SIG-M5 treated with dmso at 0.1 percent for 504 hours (cell line): ENCODE measurements around the gene TSKU.
A peak's percentile ranks its signal among the peaks of the same experiment; 100 is the strongest.
"Not testable (repeated sequence)": the region's sequence is repeated elsewhere in the genome, so short reads cannot be mapped to it uniquely, and the experiment has no call there.

ENCODE experiments used
- DNase-seq: peaks from one replicate; lab custom pipeline; 2025; ENCODE audit not compliant: unreplicated experiment; lab: John Stamatoyannopoulos, UW

The TSKU gene

DNA sequence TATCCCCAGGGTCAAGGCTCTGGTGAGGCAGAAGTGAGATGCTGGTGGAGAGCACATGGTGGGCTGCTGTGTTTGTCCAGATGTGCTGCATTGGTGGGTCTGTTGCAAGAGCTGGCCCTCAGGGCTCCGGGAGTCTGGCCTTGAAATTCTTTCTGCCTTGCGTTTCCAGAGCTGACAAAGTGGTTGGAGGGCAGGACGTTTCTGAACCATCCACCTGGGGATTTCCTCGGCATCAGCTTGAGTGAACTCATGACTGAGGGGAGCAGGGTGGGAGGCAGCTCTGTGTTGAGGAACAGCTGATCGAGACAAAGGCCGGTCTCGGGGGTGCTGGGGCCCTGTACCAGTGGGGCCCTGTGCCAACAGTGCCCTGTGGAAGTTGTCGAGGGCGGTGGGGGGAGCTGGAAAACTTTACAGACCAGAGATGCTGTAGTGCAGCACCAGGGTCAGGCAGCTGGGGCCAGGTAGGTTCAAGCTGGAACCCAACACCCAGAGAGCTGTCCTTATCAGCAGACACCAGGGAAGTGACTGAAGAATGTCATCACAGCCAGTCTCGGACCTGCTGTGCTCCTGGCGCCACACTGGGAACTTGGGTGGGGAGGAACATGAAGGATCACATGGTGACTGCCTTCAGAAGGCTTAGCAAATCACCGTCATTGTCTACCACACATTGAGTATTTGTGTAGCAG lies 4.9 kb downstream of the TSKU start:
- no peak for DNase-seq

GRCh38 chr11:76788661-76789442 lies 5.7 kb downstream of the TSKU start:
- peak; percentile 64 for DNase-seq

GRCh38 chr11:76789443-76789719 lies 6.2 kb downstream of the TSKU start:
- DNase-seq: no peak

DNA sequence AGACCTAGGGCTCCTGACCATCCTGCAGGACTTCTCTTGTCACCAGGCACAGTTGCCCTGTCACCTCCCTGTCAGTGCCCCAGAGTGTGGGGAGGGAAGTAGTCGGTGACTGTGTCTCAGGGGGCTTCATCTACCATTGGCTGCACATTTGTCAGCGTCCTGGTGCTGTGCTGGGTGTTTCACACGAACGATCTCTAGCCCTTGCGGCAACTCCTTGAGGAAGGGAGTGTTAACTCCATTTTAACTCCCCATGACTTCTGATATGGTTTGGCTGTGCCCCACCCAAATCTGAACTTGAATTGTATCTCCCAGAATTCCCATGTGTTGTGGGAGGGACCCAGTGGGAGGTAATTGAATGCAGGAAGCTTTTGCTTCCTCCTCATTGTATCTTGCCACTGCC lies 7.1 kb downstream of the TSKU start:
- no peak for DNase-seq

DNA sequence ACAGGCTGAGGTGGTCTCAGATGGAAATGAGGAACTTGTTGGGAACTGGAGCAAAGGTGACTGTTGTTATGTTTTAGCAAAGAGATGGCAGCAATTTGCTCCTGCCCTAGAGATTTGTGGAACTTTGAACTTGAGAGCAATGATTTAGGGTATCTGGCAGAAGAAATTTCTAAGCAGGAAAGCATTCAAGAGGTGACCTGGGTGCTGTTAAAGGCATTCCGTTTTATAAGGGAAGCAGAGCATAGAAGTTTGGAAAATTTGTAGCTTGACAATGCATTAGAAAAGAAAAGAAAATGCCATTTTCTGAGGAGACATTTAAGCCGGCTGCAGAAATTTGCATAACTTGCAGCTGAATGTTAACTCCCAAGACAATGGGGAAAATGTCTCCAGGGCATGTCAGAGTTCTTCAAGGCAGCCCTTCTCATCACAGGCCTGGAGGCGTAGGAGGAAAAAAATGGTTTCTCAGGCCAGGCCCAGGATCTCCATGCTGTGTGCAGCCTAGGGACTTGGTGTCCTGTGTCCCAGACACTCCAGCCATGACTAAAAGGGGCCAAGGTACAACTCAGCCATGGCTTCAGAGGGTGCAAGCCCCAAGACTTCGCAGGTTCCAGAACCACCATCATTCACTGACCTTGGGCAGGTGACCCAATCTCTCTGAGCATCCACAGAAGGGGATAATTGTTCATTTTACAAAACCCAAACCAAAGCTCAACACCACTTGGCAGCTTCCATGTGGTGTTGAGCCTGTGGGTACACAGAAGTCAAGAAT lies 8.0 kb downstream of the TSKU start:
- not testable (repeated sequence) for DNase-seq

GRCh38 chr11:76791861-76792260 lies 8.7 kb downstream of the TSKU start:
- DNase-seq: peak; percentile 8

GRCh38 chr11:76792505-76793264 lies 9.5 kb downstream of the TSKU start:
- DNase-seq: no peak

GRCh38 chr11:76793391-76794291 lies 10.5 kb downstream of the TSKU start:
- no peak for DNase-seq

- DNase-seq: no peak
Measured at GRCh38 chr11:76794371-76795289, 11.5 kb downstream of the TSKU start.

DNA sequence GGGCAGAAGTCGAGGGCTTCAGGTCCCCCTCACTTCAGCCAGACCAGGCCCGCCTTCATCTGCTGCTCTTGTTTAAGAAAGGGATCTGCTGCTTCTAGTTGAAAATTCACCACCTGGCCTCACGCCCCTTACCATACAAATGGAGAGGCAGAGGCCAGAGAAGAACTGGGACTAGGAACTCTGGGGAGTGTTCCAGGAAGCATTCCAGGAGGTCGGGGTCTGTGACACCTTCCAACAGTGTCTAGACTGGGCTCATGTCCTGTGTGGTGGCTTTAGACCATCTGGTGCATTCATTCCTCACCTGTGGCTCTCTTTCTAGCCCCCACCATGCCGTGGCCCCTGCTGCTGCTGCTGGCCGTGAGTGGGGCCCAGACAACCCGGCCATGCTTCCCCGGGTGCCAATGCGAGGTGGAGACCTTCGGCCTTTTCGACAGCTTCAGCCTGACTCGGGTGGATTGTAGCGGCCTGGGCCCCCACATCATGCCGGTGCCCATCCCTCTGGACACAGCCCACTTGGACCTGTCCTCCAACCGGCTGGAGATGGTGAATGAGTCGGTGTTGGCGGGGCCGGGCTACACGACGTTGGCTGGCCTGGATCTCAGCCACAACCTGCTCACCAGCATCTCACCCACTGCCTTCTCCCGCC lies 12.3 kb downstream of the TSKU start:
- DNase-seq: no peak

DNA sequence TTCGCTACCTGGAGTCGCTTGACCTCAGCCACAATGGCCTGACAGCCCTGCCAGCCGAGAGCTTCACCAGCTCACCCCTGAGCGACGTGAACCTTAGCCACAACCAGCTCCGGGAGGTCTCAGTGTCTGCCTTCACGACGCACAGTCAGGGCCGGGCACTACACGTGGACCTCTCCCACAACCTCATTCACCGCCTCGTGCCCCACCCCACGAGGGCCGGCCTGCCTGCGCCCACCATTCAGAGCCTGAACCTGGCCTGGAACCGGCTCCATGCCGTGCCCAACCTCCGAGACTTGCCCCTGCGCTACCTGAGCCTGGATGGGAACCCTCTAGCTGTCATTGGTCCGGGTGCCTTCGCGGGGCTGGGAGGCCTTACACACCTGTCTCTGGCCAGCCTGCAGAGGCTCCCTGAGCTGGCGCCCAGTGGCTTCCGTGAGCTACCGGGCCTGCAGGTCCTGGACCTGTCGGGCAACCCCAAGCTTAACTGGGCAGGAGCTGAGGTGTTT lies 12.8 kb downstream of the TSKU start:
- DNase-seq: no peak

DNA sequence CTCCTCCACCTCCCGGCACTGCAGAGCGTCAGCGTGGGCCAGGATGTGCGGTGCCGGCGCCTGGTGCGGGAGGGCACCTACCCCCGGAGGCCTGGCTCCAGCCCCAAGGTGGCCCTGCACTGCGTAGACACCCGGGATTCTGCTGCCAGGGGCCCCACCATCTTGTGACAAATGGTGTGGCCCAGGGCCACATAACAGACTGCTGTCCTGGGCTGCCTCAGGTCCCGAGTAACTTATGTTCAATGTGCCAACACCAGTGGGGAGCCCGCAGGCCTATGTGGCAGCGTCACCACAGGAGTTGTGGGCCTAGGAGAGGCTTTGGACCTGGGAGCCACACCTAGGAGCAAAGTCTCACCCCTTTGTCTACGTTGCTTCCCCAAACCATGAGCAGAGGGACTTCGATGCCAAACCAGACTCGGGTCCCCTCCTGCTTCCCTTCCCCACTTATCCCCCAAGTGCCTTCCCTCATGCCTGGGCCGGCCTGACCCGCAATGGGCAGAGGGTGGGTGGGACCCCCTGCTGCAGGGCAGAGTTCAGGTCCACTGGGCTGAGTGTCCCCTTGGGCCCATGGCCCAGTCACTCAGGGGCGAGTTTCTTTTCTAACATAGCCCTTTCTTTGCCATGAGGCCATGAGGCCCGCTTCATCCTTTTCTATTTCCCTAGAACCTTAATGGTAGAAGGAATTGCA lies 13.5 kb downstream of the TSKU start:
- no peak for DNase-seq

DNA sequence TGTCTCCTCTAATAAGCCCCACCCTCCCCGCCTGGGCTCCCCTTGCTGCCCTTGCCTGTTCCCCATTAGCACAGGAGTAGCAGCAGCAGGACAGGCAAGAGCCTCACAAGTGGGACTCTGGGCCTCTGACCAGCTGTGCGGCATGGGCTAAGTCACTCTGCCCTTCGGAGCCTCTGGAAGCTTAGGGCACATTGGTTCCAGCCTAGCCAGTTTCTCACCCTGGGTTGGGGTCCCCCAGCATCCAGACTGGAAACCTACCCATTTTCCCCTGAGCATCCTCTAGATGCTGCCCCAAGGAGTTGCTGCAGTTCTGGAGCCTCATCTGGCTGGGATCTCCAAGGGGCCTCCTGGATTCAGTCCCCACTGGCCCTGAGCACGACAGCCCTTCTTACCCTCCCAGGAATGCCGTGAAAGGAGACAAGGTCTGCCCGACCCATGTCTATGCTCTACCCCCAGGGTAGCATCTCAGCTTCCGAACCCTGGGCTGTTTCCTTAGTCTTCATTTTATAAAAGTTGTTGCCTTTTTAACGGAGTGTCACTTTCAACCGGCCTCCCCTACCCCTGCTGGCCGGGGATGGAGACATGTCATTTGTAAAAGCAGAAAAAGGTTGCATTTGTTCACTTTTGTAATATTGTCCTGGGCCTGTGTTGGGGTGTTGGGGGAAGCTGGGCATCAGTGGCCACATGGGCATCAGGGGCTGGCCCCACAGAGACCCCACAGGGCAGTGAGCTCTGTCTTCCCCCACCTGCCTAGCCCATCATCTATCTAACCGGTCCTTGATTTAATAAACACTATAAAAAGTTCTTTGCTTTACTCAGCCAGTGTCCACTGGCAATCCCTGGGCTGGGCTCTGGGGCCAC lies 14.4 kb downstream of the TSKU start:
- no peak for DNase-seq

DNA sequence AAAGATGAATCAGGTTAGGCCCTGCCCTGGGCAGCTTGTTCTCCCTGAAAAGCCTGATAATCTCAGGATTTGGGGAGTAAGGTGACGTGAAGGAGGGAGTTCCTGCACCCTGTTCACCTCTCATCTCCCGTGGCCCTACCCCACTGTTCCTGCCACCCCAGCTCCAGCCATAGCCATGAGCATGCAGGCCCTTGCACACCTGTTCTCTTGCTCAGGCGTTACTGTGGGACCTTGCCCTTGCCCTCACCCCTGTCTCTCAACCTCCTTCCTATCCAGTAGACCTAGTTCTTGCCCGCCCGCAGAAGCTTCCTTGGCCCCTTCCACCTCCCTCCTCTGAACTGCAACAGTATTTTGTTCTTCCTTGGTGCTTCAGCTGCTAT lies 15.0 kb downstream of the TSKU start:
- DNase-seq: no peak

DNA sequence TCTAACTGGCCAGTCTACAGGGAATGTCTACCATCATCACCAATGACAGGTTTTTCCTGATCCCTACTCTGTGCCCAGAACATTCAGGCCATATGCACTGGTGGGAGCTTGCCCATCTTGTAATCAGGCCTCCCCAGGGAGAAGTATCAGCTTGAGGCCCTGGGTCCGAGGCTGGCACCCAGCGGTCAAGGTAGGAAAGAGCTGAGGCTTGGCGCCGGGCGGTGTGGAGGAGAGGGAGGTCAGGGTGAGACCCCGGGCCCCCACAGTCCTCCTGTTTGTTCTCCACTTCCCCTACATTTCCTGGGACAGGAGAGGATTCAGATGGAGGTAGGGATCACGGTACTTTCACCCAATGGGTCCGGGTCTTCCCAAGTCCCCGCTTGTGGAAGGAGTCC lies 15.5 kb downstream of the TSKU start:
- DNase-seq: no peak

DNA sequence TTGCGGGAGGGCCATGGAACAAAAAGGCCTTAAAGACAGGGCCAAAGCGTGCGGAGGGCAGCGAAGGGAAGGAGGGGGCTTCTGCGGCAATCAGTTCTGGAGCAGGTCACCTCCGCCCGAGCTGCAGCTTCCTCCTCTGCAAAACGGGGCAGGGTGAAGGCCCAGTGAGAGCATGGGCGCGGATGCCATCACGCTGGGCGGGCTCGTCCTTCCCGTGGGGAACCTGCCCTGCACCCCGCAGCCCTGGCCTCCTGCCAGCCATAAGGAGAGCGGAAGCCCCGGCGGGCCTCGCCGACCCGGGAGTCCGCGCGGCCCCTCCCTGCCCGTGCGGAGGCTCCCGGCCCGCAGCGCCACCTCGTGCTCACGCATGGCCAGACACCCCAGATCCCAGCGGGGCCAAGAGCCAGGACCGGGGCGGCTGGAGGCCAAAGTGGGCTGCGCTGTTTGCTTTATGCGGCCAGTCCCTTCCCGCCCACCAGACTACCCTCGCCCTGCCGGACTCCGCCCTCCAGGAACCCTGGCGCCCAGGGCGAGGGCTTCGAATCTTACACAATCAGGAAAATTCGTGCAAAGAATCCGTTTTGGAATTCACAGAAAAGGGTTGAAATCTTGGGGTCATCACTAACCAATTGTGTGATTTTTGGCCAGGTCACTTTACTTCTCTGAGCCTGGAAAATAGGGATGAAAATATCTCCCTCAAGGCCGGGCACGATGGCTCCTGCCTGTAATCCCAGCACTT lies 16.1 kb downstream of the TSKU start:
- DNase-seq: peak; percentile 60
